ENCODE data around the gene PUM1.
A peak's percentile ranks its signal among the peaks of the same experiment; 100 is the strongest.

PUM1 gene

DNA sequence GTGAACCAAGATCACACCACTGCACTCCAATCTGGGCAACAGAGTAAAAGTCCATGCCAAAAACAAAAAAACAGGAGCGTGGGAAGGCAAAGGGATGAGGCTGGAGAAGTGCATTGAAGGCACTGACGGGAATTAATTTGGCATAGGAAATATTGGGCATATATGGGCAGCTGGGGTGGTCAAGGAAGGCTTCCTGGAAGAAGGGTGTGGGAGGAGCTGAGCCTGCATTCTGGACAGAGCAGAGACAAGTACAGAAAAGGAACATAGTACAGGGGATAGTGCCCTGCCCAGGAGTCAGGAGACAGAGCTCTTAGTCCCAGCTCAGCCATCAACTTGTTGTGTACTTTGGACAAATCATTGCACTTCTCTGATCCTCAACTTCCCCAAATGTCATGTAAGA, 168.6 kb downstream of the PUM1 start:
- Histone ChIP-seq H3K9me3 (ENCODE audit: control insufficient read depth, insufficient read depth, low read depth, low read length) (no peaks in the 10 kb centered on the region), H3K27me3 (ENCODE audit: control insufficient read depth, insufficient read depth, low read length) (no peaks in the 10 kb centered on the region), H3K36me3 (ENCODE audit: control insufficient read depth, insufficient read depth, low read length) (no peaks in the 10 kb centered on the region), H3K4me3 (ENCODE audit: low read depth, low read length) (no peak overlapping the region), H3K27ac (ENCODE audit: low read depth, low read length) (no peak overlapping the region), H3K9ac (ENCODE audit: low read length) (no peak overlapping the region), H3K4me1 (ENCODE audit: control insufficient read depth, insufficient read depth, low read length) (peaks cover 29% of the 10 kb centered on the region)

- Histone ChIP-seq H3K9me3 (ENCODE audit: control insufficient read depth, insufficient read depth, low read depth, low read length) (no peaks in the 10 kb centered on the region), H3K27ac (ENCODE audit: low read depth, low read length) (no peak overlapping the region), H3K4me3 (ENCODE audit: low read depth, low read length) (no peak overlapping the region), H3K9ac (ENCODE audit: low read length) (peak overlapping the region; percentile 44), H3K27me3 (ENCODE audit: control insufficient read depth, insufficient read depth, low read length) (no peaks in the 10 kb centered on the region), H3K4me1 (ENCODE audit: control insufficient read depth, insufficient read depth, low read length) (peaks cover 24% of the 10 kb centered on the region), H3K36me3 (ENCODE audit: control insufficient read depth, insufficient read depth, low read length) (no peaks in the 10 kb centered on the region)
These were observed 169.4 kb downstream of the PUM1 start for GRCh38 chr1:30895944-30896660.

- H3K4me1 ChIP-seq (ENCODE audit: control insufficient read depth, insufficient read depth, low read length), result peaks cover 23% of the 10 kb centered on the region
- no peak overlapping the region for H3K27ac ChIP-seq (ENCODE audit: low read depth, low read length)
- H3K4me3 ChIP-seq (ENCODE audit: low read depth, low read length), result no peak overlapping the region
- H3K9ac ChIP-seq (ENCODE audit: low read length), result peak overlapping the region; percentile 44
- no peaks in the 10 kb centered on the region for H3K36me3 ChIP-seq (ENCODE audit: control insufficient read depth, insufficient read depth, low read length)
- no peaks in the 10 kb centered on the region for H3K27me3 ChIP-seq (ENCODE audit: control insufficient read depth, insufficient read depth, low read length)
- no peaks in the 10 kb centered on the region for H3K9me3 ChIP-seq (ENCODE audit: control insufficient read depth, insufficient read depth, low read depth, low read length)
These were observed 170.1 kb downstream of the PUM1 start for GRCh38 chr1:30895382-30895943.

- H3K27me3 ChIP-seq (ENCODE audit: control insufficient read depth, insufficient read depth, low read length), result no peaks in the 10 kb centered on the region
- H3K9me3 ChIP-seq (ENCODE audit: control insufficient read depth, insufficient read depth, low read depth, low read length), result no peaks in the 10 kb centered on the region
- no peak overlapping the region for H3K27ac ChIP-seq (ENCODE audit: low read depth, low read length)
- H3K4me1 ChIP-seq (ENCODE audit: control insufficient read depth, insufficient read depth, low read length), result peaks cover 23% of the 10 kb centered on the region
- no peak overlapping the region for H3K9ac ChIP-seq (ENCODE audit: low read length)
- no peaks in the 10 kb centered on the region for H3K36me3 ChIP-seq (ENCODE audit: control insufficient read depth, insufficient read depth, low read length)
- no peak overlapping the region for H3K4me3 ChIP-seq (ENCODE audit: low read depth, low read length)
These were observed 171.0 kb downstream of the PUM1 start for GRCh38 chr1:30894508-30894973.

DNA sequence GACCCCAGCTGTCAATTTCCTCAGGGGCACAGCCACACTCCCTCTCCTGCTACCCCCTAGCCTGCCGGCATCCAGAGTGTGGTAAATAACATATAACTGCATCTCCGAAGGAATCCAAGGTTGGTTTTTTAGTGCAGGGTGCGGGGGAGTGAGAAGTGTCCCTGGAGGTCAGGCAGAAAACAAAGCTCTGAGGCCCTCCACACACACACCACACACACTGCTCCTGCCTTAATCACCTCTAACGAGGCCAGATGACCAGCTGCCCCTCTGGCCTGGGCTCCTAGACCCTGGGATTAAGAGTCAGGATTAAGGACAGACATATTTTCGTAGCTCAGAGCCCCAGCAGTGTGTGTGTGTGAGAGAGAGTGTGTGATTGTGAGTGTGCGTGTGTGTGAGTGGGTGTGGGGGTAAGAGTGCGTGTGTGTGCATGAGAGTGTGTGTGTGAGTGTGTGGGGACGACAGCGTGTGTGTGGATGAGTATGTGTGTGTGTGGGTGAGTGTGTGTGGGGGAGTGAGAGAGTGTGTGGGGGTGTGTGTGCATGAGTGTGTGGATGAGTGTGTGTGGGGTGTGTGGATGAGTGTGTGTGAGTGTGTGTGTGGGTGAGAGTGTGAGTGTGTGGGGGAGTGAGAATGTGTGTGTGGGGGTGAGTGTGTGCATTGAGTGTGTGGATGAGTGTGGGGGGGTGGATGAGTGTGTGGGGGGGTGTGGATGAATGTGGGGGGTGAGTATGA, 171.6 kb downstream of the PUM1 start:
- H3K36me3 ChIP-seq (ENCODE audit: control insufficient read depth, insufficient read depth, low read length), result no peaks in the 10 kb centered on the region
- no peak overlapping the region for H3K4me3 ChIP-seq (ENCODE audit: low read depth, low read length)
- H3K27ac ChIP-seq (ENCODE audit: low read depth, low read length), result no peak overlapping the region
- no peaks in the 10 kb centered on the region for H3K9me3 ChIP-seq (ENCODE audit: control insufficient read depth, insufficient read depth, low read depth, low read length)
- no peak overlapping the region for H3K9ac ChIP-seq (ENCODE audit: low read length)
- no peaks in the 10 kb centered on the region for H3K27me3 ChIP-seq (ENCODE audit: control insufficient read depth, insufficient read depth, low read length)
- peaks cover 23% of the 10 kb centered on the region for H3K4me1 ChIP-seq (ENCODE audit: control insufficient read depth, insufficient read depth, low read length)

DNA sequence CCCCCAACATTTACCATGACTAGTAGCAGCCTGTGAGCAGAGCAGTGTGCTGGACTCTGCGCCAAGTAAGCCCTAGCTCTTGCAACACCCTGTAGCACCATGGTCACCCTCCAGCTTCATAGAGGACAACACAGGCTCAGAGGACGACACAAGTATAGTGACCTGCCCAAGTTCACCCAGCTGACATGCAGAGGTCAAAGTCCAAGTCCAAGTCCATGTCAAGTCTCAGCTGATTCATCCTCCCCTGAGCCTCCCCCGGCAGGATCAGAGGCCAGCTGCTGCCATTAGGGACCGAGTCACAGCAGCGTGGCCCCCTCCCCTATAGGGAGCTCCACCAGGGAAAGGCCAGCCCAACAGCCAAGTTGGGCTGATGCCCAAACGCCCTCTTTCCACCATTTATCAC, 172.8 kb downstream of the PUM1 start:
- Histone ChIP-seq H3K27ac (ENCODE audit: low read depth, low read length) (no peak overlapping the region), H3K4me3 (ENCODE audit: low read depth, low read length) (no peak overlapping the region), H3K9ac (ENCODE audit: low read length) (no peak overlapping the region), H3K4me1 (ENCODE audit: control insufficient read depth, insufficient read depth, low read length) (peaks cover 35% of the 10 kb centered on the region), H3K9me3 (ENCODE audit: control insufficient read depth, insufficient read depth, low read depth, low read length) (no peaks in the 10 kb centered on the region), H3K27me3 (ENCODE audit: control insufficient read depth, insufficient read depth, low read length) (no peaks in the 10 kb centered on the region), H3K36me3 (ENCODE audit: control insufficient read depth, insufficient read depth, low read length) (no peaks in the 10 kb centered on the region)

GRCh38 chr1:30891227-30891552, 174.3 kb downstream of the PUM1 start:
- H3K9me3 ChIP-seq (ENCODE audit: control insufficient read depth, insufficient read depth, low read depth, low read length), result no peaks in the 10 kb centered on the region
- H3K4me3 ChIP-seq (ENCODE audit: low read depth, low read length), result no peak overlapping the region
- no peaks in the 10 kb centered on the region for H3K36me3 ChIP-seq (ENCODE audit: control insufficient read depth, insufficient read depth, low read length)
- no peak overlapping the region for H3K9ac ChIP-seq (ENCODE audit: low read length)
- no peaks in the 10 kb centered on the region for H3K27me3 ChIP-seq (ENCODE audit: control insufficient read depth, insufficient read depth, low read length)
- no peak overlapping the region for H3K27ac ChIP-seq (ENCODE audit: low read depth, low read length)
- peaks cover 41% of the 10 kb centered on the region for H3K4me1 ChIP-seq (ENCODE audit: control insufficient read depth, insufficient read depth, low read length)

- Histone ChIP-seq H3K4me3 (ENCODE audit: low read depth, low read length) (no peak overlapping the region), H3K36me3 (ENCODE audit: control insufficient read depth, insufficient read depth, low read length) (no peaks in the 10 kb centered on the region), H3K27ac (ENCODE audit: low read depth, low read length) (no peak overlapping the region), H3K9me3 (ENCODE audit: control insufficient read depth, insufficient read depth, low read depth, low read length) (no peaks in the 10 kb centered on the region), H3K27me3 (ENCODE audit: control insufficient read depth, insufficient read depth, low read length) (no peaks in the 10 kb centered on the region), H3K4me1 (ENCODE audit: control insufficient read depth, insufficient read depth, low read length) (peaks cover 36% of the 10 kb centered on the region), H3K9ac (ENCODE audit: low read length) (no peak overlapping the region)
These were observed 174.9 kb downstream of the PUM1 start for GRCh38 chr1:30890502-30891226.

GRCh38 chr1:30889511-30889910, 176.0 kb downstream of the PUM1 start:
- no peaks in the 10 kb centered on the region for H3K9me3 ChIP-seq (ENCODE audit: control insufficient read depth, insufficient read depth, low read depth, low read length)
- no peak overlapping the region for H3K27ac ChIP-seq (ENCODE audit: low read depth, low read length)
- H3K4me1 ChIP-seq (ENCODE audit: control insufficient read depth, insufficient read depth, low read length), result peaks cover 30% of the 10 kb centered on the region
- H3K4me3 ChIP-seq (ENCODE audit: low read depth, low read length), result no peak overlapping the region
- no peak overlapping the region for H3K9ac ChIP-seq (ENCODE audit: low read length)
- no peaks in the 10 kb centered on the region for H3K36me3 ChIP-seq (ENCODE audit: control insufficient read depth, insufficient read depth, low read length)
- H3K27me3 ChIP-seq (ENCODE audit: control insufficient read depth, insufficient read depth, low read length), result no peaks in the 10 kb centered on the region

DNA sequence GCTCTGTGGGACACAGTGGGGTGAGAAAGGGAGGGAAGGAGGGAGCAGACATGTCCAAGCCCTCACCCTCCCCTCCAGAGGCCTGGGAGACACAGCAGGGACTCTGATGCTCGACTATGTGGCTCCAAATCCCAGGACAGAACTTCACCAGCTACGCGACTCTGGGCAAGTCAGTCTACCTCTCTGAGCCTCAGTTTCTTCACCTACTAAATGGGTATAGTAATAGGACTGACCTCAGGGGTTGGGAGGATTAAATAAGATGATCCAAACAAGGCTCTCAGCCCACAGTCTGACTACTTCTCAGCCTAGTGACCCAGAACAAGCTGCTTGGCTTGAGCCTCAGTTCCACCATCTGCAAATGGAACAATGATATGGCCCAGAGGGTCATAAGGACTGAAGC, 176.5 kb downstream of the PUM1 start:
- Histone ChIP-seq H3K9me3 (ENCODE audit: control insufficient read depth, insufficient read depth, low read depth, low read length) (no peaks in the 10 kb centered on the region), H3K27me3 (ENCODE audit: control insufficient read depth, insufficient read depth, low read length) (no peaks in the 10 kb centered on the region), H3K4me3 (ENCODE audit: low read depth, low read length) (no peak overlapping the region), H3K27ac (ENCODE audit: low read depth, low read length) (no peak overlapping the region), H3K9ac (ENCODE audit: low read length) (no peak overlapping the region), H3K36me3 (ENCODE audit: control insufficient read depth, insufficient read depth, low read length) (no peaks in the 10 kb centered on the region), H3K4me1 (ENCODE audit: control insufficient read depth, insufficient read depth, low read length) (peaks cover 28% of the 10 kb centered on the region)

DNA sequence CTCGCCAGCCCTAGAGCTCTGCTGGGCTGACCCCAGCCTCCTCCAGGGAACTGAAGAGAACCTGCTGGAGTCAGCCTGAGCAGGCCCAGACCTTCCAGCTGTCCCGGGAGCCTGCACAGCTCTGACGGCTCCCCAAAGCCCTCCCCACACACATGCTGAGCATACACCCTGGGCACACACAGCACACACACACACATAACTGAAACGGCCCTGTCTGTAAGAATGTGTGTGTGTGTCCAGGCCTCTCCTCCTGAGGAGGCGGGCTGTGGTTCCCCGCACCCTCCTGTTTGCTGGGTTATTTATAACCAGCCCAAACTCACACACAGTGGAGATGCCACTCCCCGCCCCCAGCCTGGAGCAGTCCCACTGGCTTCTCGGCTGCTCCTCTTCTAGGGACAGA, 177.1 kb downstream of the PUM1 start:
- Histone ChIP-seq H3K9ac (ENCODE audit: low read length) (no peak overlapping the region), H3K36me3 (ENCODE audit: control insufficient read depth, insufficient read depth, low read length) (no peaks in the 10 kb centered on the region), H3K27ac (ENCODE audit: low read depth, low read length) (peak overlapping the region; percentile 11; the same call in 1 of the 2 replicates), H3K27me3 (ENCODE audit: control insufficient read depth, insufficient read depth, low read length) (no peaks in the 10 kb centered on the region), H3K4me3 (ENCODE audit: low read depth, low read length) (no peak overlapping the region), H3K4me1 (ENCODE audit: control insufficient read depth, insufficient read depth, low read length) (peaks cover 22% of the 10 kb centered on the region), H3K9me3 (ENCODE audit: control insufficient read depth, insufficient read depth, low read depth, low read length) (no peaks in the 10 kb centered on the region)
